ENCODE data around the gene PHPT1.
"Not testable (repeated sequence)": the region's sequence is repeated elsewhere in the genome, so short reads cannot be mapped to it uniquely, and the experiment has no call there.

Gene PHPT1

DNA sequence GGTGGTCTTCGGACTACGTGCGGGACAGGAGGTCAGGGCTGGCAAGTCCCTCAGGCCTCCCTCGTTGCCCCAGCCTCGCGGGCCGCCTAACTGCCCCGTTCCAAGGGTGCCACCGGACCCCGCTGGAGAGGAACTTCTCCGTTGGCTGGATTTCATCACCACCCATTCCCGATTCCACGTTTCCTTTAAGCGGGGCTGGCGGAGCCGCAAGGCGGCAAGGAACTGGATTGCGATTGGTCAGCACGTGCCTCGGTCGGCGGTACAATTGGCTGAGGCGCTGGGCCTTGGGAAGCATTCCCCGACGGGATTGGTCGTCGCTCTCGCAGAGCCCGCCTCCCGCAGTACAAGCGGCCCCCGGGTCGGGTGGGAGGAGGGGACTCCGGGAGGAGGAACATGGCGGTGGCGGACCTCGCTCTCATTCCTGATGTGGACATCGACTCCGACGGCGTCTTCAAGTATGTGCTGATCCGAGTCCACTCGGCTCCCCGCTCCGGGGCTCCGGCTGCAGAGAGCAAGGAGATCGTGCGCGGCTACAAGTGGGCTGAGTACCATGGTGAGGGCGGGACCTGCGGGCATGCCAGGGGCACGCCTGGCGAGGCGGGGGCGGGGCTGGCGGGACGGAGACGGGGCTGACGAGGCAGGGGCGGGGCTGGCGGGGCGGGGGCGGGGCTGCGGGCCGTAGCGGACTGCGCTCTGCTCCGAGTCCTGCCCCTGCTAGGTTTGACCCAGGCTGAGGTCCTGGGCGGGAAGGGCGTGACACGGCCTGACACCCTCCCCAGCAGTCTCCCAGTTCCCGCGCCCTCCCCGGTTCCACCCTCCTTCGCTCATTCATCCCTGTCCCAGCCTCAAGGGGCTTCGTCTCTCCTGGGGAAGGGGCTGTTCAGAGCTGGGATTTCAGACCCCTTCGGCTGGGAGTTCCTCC is at the start of gene PHPT1:
Gene PHPT1 (plus strand): TSS at position 372 of the 922 bp plus-strand sequence. CDS start 22 bp downstream, at position 394.
- DNase-seq = peak; percentile 96 to 97

DNA sequence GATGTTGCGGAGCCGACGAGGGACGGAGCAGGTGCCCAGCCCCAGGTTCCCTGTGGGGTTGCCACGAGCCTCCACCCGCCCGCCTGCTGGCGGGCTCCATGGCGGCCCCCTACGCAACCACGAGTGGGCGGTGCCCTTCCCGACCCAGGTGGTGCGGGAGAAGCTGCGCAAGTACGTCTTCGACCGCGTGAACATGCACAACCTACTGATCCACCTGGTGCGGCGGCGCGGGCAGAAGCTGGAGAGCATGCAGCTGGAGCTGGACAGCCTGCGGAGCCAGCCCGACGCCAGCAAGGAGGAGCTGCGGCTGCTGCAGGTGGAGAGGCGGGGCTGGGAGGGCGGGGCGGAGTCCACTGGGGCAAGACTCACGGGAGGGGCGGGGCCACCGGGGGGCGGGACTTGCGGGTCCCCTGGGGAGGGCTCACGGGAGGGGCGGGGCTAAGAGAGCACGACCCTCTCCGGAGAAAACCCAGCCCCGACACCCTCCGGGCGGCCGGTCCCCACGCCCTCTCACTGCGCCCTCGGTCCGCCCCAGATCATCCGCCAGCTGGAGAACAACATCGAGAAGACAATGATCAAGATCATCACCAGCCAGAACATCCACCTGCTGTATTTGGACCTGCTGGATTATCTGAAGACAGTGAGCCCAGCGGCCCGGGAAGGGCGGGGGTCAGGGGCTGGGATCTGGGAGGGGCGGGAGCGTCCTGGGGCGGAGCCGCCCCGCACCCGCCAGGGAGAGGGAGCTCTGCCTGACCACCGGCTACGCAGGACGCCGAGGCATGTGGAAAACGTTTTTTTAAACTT is 49.2 kb upstream of the PHPT1 start:
- DNase-seq = peak in 1 of 2 donors; percentile 12

DNA sequence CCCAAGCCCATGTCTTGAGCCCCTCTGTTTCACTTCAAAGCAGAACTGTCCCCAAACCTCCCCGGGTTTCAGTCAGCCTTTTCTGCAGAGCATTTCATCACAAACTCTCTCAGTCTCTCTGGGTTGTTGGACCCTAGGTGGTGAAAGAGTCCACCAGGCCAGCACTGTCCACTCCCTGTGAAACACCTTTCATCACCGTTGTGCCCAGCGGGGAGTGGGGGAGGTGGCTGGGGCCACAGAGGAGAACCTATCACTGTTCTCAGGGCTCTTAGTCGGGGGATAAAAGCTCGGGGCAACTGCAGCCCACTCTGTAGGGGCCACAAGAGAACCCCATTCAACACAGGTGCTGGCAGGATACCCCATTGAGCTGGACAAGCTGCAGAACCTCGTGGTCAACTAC is 46.9 kb upstream of the PHPT1 start:
- no peak for DNase-seq

DNA sequence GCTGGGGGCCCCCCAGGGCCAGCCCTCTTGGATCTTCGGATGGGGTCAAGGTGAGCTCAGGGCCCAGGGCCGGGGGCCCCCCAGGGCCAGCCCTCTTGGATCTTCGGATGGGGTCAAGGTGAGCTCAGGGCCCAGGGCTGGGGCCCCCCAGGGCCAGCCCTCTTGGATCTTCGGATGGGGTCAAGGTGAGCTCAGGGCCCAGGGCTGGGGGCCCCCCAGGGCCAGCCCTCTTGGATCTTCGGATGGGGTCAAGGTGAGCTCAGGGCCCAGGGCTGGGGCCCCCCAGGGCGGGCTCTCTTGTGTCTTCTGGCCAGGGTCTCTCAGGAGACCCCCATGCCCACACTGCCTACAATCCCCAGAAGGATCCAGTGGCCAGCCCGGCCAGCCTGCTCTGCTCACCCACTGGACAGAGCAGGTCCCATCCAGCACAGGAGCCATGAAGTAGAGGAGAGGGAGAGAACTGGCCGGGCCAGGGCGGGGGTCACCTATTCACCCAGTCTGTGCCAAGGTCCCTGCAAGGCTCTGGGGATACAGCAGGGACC is 46.1 kb upstream of the PHPT1 start:
- not testable (repeated sequence) for DNase-seq

DNA sequence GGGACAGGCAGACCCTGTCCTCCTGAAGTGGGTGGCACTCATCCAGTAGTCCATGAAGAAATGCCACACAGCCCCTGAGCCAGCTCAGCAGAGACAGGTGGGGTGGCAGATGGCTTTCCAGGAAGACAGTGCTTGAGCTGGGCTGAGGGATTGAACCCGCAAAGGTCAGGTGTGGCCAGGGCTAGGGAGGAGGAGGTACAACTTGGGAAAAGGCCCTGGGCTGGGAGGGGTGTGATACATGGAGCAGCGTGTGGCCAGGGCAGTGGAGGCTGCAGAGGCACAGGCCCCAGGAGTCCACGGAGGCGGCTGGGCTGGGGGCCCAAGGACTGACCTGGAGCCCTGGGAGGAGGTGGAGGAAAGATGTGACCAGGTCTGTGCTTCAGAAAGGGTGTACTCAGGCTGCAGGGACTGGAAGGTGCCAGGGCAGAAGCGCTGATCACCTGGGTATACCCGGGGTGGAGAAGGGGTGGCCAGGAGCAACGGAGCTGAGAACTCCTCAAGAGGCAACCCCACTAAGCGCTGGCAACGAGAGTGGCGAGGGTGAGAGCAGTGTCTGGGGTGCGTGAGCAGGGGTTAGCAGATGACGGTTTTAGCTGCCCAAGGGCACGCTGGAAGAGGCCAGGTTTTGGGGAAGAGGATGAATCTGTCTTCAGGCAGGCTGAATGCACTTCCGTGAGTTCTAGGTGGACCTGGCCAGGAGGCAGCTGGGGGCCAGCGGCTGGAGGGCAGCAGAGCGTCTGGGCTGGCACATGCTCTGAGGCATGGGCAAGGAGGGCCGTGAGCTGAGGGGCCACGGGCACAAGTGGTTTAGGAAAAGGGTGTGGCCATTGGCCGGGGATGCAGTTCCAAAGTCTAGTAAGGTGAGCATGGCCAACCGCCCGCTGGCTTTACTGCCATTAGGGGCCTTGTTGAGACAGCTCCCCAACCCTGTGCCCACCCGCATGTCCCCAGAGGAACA is 45.4 kb upstream of the PHPT1 start:
- no peak for DNase-seq

DNA sequence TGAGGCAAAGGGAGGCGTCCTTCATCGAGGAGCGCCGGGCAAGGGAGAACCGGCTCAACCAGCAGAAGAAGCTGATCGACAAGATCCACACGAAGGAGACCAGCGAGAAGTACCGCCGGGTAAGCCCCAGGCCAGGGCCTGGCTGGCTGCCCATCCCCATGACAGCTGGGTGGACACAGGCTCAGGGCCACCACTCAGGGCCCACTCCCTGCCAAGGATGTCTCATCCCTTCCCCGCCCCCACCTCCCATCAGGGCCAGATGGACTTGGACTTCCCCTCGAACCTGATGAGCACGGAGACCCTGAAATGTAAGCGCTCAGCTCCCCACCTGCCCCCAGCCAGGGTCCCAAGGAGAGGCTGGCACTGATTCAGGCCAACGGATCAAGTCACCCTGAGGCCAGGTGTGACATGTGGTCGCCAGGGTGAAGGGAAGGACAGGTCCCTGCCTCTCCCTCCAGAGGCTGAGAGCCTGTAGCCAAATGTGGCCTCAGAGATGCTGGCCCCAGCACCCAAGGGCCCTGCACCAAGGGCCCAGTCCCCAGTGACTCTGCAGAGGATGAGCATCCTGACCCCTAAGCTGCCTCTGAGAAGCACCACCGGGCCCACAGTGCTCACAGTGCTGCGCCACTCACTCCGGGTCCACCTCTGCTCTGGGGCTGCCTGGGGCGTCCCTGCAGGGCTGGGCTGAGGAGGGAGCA is 44.6 kb upstream of the PHPT1 start:
- DNase-seq = no peak

DNA sequence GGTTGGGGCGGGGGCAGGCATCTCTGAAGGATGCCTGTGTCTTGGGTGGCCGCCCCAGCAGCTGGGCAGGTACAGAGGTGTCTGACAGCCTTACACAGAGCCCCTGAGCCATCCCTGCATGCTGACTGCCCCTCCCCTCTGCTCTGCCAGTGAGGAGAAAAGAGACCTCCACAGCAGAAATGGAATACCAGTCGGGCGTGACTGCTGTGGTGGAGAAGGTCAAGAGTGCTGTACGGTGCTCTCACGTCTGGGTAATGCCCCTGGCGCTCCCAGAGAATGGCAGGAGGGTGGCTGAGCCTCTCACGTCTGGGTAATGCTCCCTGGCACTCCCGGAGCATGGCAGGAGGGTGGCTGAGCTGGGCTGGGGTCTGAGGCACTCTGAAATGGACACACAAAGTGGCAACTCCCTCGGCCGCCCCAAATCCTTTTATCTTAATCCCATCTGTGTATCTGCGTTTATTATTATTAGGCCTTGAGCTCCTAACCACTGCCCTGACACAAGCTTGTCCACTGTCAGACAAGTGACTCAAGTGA is 43.9 kb upstream of the PHPT1 start:
- no peak for DNase-seq

DNA sequence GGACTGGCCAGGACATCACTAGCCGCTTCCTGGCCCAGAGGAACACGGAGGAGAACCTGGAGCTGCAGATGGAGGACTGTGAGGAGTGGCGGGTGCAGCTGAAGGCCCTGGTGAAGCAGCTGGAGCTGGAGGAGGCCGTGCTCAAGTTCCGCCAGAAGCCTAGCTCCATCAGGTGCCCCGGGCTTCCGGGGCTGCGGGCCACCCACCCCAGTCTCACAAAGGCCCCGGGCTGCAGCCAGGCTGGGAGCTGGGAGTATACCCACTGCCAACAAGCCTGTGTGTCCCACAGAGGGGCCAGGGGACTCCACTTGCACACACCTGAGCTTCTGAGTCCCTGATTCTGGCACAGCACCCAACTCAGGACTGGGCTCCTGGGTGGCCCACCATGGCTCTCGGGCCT is 43.1 kb upstream of the PHPT1 start:
- no peak for DNase-seq

DNA sequence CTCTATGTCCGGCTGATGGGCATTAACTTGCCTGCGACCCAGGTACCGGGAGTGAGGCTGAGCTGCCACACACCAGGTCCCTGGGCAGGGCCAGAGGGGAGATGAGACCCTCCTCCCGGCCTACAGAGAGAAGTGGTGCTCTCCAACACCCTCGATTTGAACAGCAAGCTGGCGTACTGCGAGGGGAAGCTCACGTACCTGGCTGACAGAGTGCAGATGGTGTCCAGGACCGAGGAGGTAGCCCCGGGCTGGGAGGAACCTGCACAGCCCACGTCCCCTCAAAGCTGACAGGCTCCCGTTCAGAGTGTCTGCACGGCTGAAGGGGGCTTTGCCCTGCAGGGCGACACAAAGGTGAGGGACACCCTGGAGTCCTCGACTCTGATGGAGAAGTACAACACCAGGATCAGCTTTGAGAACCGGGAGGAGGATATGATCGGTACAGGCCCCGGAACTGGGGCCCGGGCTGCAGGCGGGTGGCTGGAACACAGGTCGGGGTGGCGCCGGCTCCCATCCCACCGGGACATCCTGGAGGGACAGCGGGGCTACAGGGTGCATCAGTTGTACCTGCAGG is 42.5 kb upstream of the PHPT1 start:
- no peak for DNase-seq

DNA sequence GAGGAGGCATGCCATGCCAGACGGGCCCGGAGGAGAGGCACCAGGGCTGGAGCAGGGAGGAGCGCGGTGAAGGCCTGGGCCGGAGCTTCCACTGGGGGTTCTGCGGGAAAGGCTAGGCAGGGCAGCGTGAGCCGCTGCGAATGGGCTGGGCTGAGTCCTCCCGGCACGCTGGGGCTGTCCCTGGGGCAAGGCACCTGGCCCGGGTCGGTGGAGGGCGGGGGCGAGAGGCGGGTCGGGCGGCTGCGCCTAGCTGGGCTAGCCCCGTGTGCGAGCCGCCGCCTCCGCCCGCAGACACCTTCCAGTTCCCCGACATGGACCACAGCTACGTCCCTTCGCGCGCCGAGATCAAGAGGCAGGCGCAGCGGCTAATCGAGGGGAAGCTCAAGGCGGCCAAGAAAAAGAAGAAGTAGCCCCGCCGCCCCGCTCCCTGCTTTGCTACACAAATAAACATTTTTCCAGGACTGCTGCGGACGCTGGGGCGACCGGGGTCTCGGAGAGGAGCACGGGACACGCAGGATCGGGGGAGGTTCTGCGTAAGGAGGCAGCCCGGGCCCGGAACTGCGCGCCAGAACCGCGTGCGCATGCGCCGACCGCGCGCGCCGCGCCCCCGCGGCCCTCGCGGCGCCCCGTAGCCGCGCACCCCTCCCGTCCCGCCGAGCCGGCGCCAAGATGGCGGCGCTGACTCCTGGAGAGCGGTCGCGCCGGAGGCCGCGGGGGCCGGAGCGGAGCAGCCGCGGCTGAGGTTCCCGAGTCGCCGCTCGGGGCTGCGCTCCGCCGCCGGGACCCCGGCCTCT is 41.7 kb upstream of the PHPT1 start, which contains the start of gene RABL6:
Gene RABL6 (plus strand): TSS at position 668 of the 794 bp plus-strand sequence. CDS start 249 bp downstream, outside the sequence.
- peak; percentile 58 to 68 for DNase-seq

DNA sequence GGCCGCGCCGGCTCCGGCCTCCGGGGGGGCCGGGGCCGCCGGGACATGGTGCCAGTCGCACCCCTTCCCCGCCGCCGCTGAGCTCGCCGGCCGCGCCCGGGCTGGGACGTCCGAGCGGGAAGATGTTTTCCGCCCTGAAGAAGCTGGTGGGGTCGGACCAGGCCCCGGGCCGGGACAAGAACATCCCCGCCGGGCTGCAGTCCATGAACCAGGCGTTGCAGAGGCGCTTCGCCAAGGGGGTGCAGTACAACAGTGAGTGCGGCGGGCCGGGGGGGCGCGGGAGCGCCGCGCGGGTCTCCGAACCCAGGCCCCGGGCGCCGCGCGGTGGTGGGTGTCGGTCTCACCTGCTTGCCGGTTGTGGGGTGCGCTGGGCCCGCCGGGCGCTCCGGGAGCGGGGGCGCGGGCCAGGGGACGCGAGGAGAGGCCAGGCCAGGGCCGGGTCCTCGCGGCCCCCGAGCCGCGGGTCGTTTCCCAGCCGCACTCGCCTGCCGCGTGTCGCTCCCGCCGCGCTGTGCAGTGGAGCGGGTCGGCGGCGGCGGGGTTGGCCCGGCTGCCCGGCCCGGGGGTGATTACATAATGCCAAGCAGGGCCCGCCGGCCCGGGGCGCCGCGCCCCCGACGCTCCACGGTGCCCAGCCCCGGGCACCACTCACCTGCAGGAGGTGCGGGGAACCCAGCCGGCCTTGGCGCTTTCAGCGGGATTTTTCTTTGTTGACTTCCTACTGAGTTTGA is 41.0 kb upstream of the PHPT1 start:
- DNase-seq = peak in 1 of 2 donors; percentile 44

DNA sequence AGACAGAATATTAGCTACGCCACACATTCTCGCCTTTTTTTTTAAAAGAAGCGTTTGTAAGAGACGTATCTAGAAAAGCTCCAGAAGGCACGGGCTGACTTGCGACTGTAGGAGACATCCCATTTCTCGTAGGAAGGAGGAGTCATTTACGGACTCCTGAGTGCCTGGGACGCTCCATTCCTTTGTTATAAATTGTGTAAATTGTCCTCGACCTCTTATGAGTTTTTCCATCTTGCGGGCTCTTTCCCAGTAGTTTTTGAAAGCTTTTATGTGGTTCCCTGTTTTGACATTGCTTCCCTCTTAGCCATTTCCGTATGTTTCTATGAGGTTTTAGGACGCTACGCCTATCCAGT is 40.4 kb upstream of the PHPT1 start:
- DNase-seq = no peak

DNA sequence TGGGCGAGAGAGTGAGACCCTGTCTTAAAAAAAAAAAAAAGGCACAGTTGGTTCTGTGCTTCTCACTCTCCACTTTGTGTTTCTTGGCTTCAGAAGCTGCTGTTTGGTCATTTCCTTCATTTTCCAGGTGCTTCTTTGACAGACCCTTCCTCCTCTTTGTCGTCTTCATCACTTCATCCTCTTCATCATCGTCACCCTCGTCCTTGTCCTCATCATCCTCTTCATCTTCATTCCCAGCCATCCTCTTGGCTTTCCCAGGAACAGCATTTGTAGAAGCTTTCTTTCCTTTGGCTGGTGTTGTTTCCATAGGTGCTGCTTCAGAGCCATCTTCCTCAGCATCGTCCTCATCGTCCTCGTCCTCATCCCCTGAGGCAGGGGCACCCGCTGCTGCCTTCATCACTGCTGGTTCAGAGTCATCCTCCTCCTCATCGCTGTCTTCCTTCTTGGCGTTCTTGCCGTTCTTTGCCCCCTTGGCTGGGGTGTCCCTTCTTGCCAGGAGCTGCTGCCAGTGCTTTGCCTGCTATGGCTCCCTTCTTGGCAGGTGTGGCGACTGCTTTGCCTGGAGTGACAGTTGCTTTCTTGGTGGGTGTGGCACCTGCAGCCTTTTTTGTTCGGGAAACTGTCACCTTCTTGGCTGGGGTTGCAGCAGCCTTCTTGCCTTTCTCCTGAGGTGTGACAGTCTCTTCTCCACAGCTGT is 34.3 kb upstream of the PHPT1 start:
- DNase-seq = no peak

DNA sequence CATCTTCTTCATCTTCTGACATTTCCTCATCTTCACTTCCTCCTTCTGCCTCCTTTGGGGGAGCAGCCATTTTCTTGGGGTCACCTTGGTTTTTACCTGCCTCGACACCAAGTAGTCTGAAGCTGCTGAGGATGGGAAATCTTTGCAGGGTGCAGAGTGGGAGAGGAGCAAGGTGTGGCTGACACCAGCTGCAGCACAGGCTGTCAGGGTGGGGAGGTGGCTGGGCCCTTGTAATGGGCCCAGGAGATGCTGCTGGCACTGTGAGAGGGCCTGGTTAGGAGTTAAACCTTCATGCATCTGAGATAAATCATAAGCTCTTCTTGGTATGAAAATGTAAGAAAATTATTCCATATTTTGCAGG is 33.8 kb upstream of the PHPT1 start:
- DNase-seq = no peak

DNA sequence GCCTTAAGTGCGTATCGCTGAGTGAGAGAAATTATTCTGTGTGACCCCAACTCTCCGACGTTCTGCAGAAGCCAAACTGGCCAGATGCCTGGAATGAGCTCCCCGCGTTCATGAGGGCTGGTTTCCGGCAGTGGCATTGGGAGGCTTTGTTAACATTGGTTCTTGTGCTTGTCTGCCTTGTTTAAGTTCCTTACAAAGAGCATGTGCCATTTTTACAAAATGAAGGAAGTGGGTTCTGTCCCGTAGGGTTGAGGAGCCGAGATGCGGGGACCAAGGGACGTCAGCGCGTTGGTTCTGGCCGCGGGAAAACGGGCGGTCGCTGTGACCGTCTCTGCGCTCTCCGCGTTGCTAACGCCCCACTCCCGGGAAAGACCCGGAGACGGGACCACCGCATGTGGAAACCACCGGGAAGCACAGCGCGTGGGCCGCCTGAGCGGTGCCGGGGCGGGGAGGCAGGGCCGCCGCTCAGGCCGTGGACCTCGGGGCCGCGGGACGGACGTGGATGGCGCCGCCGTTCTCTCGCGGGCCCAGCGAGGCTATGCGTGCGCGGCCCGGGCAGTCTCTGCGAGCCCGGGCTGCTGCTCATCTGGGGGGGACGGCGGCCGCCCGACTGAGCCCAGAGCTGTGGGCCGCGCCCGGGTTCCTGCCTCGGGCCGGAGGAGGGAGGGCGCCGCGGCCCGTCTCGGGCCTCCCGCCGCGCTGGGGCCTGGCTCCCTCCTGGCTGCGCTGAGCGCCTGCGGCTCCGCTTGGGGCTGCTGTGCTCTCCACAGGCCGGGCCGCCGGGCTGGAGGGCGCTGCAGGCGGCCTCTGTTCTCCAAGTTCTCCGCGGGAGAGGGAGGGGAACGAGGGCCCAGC is 28.0 kb upstream of the PHPT1 start:
- no peak for DNase-seq

DNA sequence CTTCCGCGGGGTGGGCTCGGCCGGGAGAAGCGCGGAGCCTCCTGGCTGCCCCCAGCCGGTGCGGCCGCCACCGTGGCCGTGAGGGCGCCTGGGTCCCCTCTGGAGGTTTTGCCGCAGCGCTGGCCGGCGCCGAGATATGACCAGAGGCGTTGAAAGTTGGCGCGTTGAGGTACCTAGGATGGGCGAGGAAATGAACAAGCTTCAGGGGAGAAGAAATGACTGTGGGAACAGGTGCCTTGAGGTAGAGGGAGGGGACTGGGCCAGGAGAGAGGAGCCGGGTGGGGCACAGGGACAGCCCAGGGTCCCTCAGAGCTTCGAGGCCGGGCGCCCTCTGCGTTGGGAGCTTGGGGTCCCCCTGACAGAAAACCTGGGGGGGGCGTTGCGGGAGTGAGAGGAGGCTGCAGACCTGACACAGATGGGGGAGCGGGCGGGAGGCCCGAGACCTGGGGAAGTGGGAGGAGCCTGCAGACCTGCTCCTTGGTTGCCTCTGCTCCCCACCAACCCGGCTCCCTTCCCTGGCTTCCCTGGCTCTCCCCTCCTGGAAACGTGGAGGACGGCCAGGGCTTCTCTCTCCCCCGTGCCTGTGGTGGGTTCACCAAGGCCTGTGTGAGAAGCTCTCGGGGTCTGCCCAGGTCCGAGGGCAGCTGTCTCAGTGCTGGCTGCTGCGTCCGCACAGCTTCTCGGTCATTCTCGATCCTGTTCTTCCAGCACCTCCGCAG is 27.2 kb upstream of the PHPT1 start:
- no peak for DNase-seq

Data from bone marrow (tissue), 2 donors.